Esophagus muscularis mucosa (tissue), 4 donors: ENCODE data around the gene GPR132.

Source experiments
- CTCF ChIP-seq, 3 experiments: fragments of 200-600 bp in 2 of 3; fragments of 450-650 bp in 1 of 3; sonication (generic) in 2 of 3; IDR thresholded peaks; one replicate each; pipeline ENCODE4 v1.5.1; 2017 to 2019; ENCODE audit warnings: antibody characterized with exemption in 3 of 3, mild to moderate bottlenecking in 2 of 3, moderate library complexity in 1 of 3
- EP300 ChIP-seq: sonication (generic); formaldehyde crosslinking; IDR thresholded peaks from one replicate; pipeline ENCODE4 v1.6.1; 2017; ENCODE audit warnings: antibody characterized with exemption
- POLR2A ChIP-seq: fragments of 450-650 bp; IDR thresholded peaks from one replicate; pipeline ENCODE4 v1.6.1; 2017; ENCODE audit warnings: antibody characterized with exemption, moderate library complexity, mild to moderate bottlenecking, low read depth
- POLR2AphosphoS5 ChIP-seq, 2 donors: sonication (generic); formaldehyde crosslinking; IDR thresholded peaks; one replicate each; pipeline ENCODE4 v1.6.1; 2017; ENCODE audit warnings: antibody characterized with exemption in 2 of 2

DNA sequence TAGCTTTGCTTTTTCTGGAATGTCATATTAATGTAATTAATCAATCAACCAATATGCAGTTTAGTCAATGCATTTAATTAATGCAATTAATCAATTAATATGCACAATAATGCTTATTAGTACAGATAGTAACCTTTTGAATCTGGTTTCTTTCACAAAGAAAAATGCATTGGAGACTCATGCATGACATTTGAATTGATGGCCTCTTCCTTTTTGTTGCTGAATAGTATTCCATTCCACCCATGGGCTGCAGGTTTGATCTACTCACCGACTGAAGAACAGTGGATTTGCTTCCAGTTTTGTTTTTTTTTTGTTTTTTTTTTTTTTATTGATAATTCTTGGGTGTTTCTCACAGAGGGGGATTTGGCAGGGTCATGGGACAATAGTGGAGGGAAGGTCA is 13.1 kb upstream of the GPR132 start:
- TF ChIP-seq CTCF (IDR thresholded peaks at IDR 0.05) (no peak), POLR2A (no peak), POLR2AphosphoS5 (IDR thresholded peaks at IDR 0.05) (no peak), EP300 (no peak)
